Medulla oblongata (tissue), 1 donor: ENCODE measurements around the gene PTPN7.
"Not testable (repeated sequence)": the region's sequence is repeated elsewhere in the genome, so short reads cannot be mapped to it uniquely, and the experiment has no call there.

Source experiments
- DNase-seq: peaks from one replicate; pipeline ENCODE4 v3.0.0-alpha.2; 2015; ENCODE audit errors: extremely low spot score

PTPN7 gene

GRCh38 chr1:202152399-202152798 lies 8.0 kb downstream of the PTPN7 start:
- no peak for DNase-seq

GRCh38 chr1:202151045-202151444 lies 9.4 kb downstream of the PTPN7 start:
- no peak for DNase-seq

- no peak for DNase-seq
Observed at GRCh38 chr1:202150602-202151001, 9.8 kb downstream of the PTPN7 start.

GRCh38 chr1:202150187-202150586 lies 10.2 kb downstream of the PTPN7 start:
- DNase-seq, result no peak

- DNase-seq, result no peak
Observed at GRCh38 chr1:202149566-202149965, 10.8 kb downstream of the PTPN7 start.

- no peak for DNase-seq
Observed at GRCh38 chr1:202148391-202148790, 12.0 kb downstream of the PTPN7 start.

- DNase-seq, result no peak
Observed at GRCh38 chr1:202146993-202147392, 13.4 kb downstream of the PTPN7 start.

GRCh38 chr1:202146279-202146678 lies 14.1 kb downstream of the PTPN7 start:
- DNase-seq, result no peak

- DNase-seq, result not testable (repeated sequence)
Observed at GRCh38 chr1:202145744-202146140, 14.7 kb downstream of the PTPN7 start.

- peak; percentile 36 for DNase-seq
Observed at GRCh38 chr1:202145068-202145743, 15.2 kb downstream of the PTPN7 start.

- DNase-seq, result peak; percentile 67
Observed at GRCh38 chr1:202144402-202145067, 15.9 kb downstream of the PTPN7 start, which contains the start of gene ARL8A. ARL8A (minus strand) TSS chr1:202144737; CDS start chr1:202144572, 165 bp downstream.

GRCh38 chr1:202143768-202144401 lies 16.5 kb downstream of the PTPN7 start:
- no peak for DNase-seq

- peak; percentile 61 for DNase-seq
Observed at GRCh38 chr1:202143011-202143767, 17.2 kb downstream of the PTPN7 start.

GRCh38 chr1:202141468-202141867 lies 18.9 kb downstream of the PTPN7 start:
- DNase-seq, result not testable (repeated sequence)

- DNase-seq, result no peak
Observed at GRCh38 chr1:202140833-202141232, 19.6 kb downstream of the PTPN7 start.

GRCh38 chr1:202135221-202135721 lies 25.1 kb downstream of the PTPN7 start:
- peak; percentile 88 for DNase-seq

- no peak for DNase-seq
Observed at GRCh38 chr1:202134645-202135172, 25.7 kb downstream of the PTPN7 start.

GRCh38 chr1:202133989-202134388 lies 26.4 kb downstream of the PTPN7 start:
- no peak for DNase-seq

GRCh38 chr1:202133496-202133895 lies 26.9 kb downstream of the PTPN7 start:
- no peak for DNase-seq

- DNase-seq, result peak; percentile 89
Observed at GRCh38 chr1:202133001-202133400, 27.4 kb downstream of the PTPN7 start.

- peak; percentile 74 for DNase-seq
Observed at GRCh38 chr1:202131956-202132821, 28.2 kb downstream of the PTPN7 start.
